Measurements from ENCODE around the gene TRIM54. TPM values are rescaled to one million over a fixed set of nuclear protein-coding genes. Genes with fewer than 3 reads are reported as not detected.

TRIM54 gene
- total and polyA plus RNA-seq, 9 of the 15 experiments (the other 6 are each of a cell fraction or from before 2014, with no cell fraction given), result not detected

GRCh38 chr2:27320958-27321543 is 38.8 kb downstream of the TRIM54 start (continued):
- TF ChIP-seq LCOR (CRISPR knock-in tag; IDR thresholded peaks at IDR 0.05) (no peak), NR1H2 (CRISPR knock-in tag; IDR thresholded peaks at IDR 0.05) (no peak), ZNF282 (CRISPR knock-in tag; IDR thresholded peaks at IDR 0.05) (no peak), IRF1 (CRISPR knock-in tag; IDR thresholded peaks at IDR 0.05; ENCODE audit: borderline replicate concordance) (no peak), ZNF134 (CRISPR knock-in tag; conservative IDR thresholded peaks at IDR 0.05) (no peak), KDM2B (CRISPR knock-in tag; IDR thresholded peaks at IDR 0.05) (no peak), ZEB2 (IDR thresholded peaks at IDR 0.05) (peak; percentile 91), GABPB1 (CRISPR knock-in tag; IDR thresholded peaks at IDR 0.05) (no peak), ZNF384 (IDR thresholded peaks at IDR 0.05; ENCODE audit: low read depth, low read length) (0 out of 2 replicates have a peak, but pooled peaks have one; percentile 12), CHD4 (IDR thresholded peaks at IDR 0.05; ENCODE audit: insufficient read depth, insufficient replicate concordance, low read depth, low read length, poor library complexity, severe bottlenecking) (no peak), ARID3B (CRISPR knock-in tag; IDR thresholded peaks at IDR 0.05; ENCODE audit: borderline replicate concordance) (no peak), ZNF589 (CRISPR knock-in tag; IDR thresholded peaks at IDR 0.05; ENCODE audit: low read depth) (no peak), RERE (CRISPR knock-in tag; IDR thresholded peaks at IDR 0.05; ENCODE audit: borderline replicate concordance) (no peak), ZNF277 (CRISPR knock-in tag; IDR thresholded peaks at IDR 0.05; ENCODE audit: borderline replicate concordance) (no peak), COPS2 (conservative IDR thresholded peaks at IDR 0.05) (no peak), ZNF408 (CRISPR knock-in tag; IDR thresholded peaks at IDR 0.05; ENCODE audit: low read depth) (no peak), NEUROD1 (IDR thresholded peaks at IDR 0.05; ENCODE audit: borderline replicate concordance, low read depth, low read length, partially characterized antibody) (peak; percentile 54), KAT8 (IDR thresholded peaks at IDR 0.05; ENCODE audit: low read depth) (no peak), ZNF184 (CRISPR knock-in tag; IDR thresholded peaks at IDR 0.05) (no peak), SMARCC2 (IDR thresholded peaks at IDR 0.05; ENCODE audit: low read depth) (peak; percentile 81)
